ENCODE data around the gene CACNA2D1.

GRCh38 chr7:82274681-82275080 lies 168.9 kb downstream of the CACNA2D1 start:
- TF ChIP-seq, protein P1, sequence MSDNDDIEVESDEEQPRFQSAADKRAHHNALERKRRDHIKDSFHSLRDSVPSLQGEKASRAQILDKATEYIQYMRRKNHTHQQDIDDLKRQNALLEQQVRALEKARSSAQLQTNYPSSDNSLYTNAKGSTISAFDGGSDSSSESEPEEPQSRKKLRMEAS (IDR thresholded peaks at IDR 0.05), result no peak
- TF ChIP-seq EP300 (IDR thresholded peaks at IDR 0.05) (no peak), EHMT2 (IDR thresholded peaks at IDR 0.05; ENCODE audit: low read depth) (no peak)
- TF ChIP-seq, protein P2, sequence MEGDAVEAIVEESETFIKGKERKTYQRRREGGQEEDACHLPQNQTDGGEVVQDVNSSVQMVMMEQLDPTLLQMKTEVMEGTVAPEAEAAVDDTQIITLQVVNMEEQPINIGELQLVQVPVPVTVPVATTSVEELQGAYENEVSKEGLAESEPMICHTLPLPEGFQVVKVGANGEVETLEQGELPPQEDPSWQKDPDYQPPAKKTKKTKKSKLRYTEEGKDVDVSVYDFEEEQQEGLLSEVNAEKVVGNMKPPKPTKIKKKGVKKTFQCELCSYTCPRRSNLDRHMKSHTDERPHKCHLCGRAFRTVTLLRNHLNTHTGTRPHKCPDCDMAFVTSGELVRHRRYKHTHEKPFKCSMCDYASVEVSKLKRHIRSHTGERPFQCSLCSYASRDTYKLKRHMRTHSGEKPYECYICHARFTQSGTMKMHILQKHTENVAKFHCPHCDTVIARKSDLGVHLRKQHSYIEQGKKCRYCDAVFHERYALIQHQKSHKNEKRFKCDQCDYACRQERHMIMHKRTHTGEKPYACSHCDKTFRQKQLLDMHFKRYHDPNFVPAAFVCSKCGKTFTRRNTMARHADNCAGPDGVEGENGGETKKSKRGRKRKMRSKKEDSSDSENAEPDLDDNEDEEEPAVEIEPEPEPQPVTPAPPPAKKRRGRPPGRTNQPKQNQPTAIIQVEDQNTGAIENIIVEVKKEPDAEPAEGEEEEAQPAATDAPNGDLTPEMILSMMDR (IDR thresholded peaks at IDR 0.05), result no peak
